PC-9 (cell line): Measurements from ENCODE around the gene UNC45B. TPM values are rescaled to one million over a fixed set of nuclear protein-coding genes. Genes with fewer than 3 reads are reported as not detected.

ENCODE experiments used
- BruUV-seq: library from RNA; stranded (reverse); fragments of 400-500 nt; replicated peaks from 2 replicates; lab custom pipeline; 2021; lab: Mats Ljungman, UMichigan
- CTCF ChIA-PET: fragments of 300-600 bp; sonication (Branson Sonifier 250); formaldehyde crosslinking; loops from one replicate; lab custom pipeline; 2022; ENCODE audit warnings: antibody characterized with exemption; lab: Charles Lee
- POLR2A ChIA-PET: fragments of 300-600 bp; sonication (Branson Sonifier 250); formaldehyde crosslinking; loops from one replicate; lab custom pipeline; 2022; ENCODE audit warnings: antibody characterized with exemption; ENCODE audit not compliant: unreplicated experiment; lab: Charles Lee
- DNase-seq, 2 experiments: peaks; one replicate each; pipeline versions ENCODE4 v3.0.0 to v3.0.0-alpha.2; 2015 to 2022; ENCODE audit warnings: mixed read lengths in 1 of 2
- H2AFZ ChIP-seq: fragments of 200-600 bp; sonication (generic); 2 replicates; pipeline ENCODE4 v1.8.1; 2017; ENCODE audit warnings: antibody characterized with exemption
- H3F3A ChIP-seq: fragments of 200-600 bp; sonication (generic); 2 replicates; pipeline ENCODE4 v1.8.1; 2017; ENCODE audit warnings: antibody characterized with exemption, mild to moderate bottlenecking, low read depth; ENCODE audit not compliant: insufficient read depth
- H3K27ac ChIP-seq: fragments of 200-600 bp; sonication (generic); 2 replicates; pipeline ENCODE4 v1.6.1; 2016; ENCODE audit warnings: mixed run types
- H3K27me3 ChIP-seq: fragments of 200-600 bp; sonication (generic); 2 replicates; pipeline ENCODE4 v1.6.1; 2016; ENCODE audit warnings: low read depth, mixed run types; ENCODE audit not compliant: insufficient read depth
- H3K36me3 ChIP-seq: fragments of 200-600 bp; sonication (generic); 2 replicates; pipeline ENCODE4 v1.6.1; 2016; ENCODE audit warnings: low read depth, mixed run types
- H3K4me1 ChIP-seq: fragments of 200-600 bp; sonication (generic); replicated peaks from 2 replicates; pipeline ENCODE4 v1.6.1; 2016; ENCODE audit warnings: mixed run types; ENCODE audit not compliant: insufficient read depth
- H3K4me2 ChIP-seq: fragments of 200-600 bp; sonication (generic); 2 replicates; pipeline ENCODE4 v1.6.1; 2017; ENCODE audit warnings: mixed run types
- H3K4me3 ChIP-seq: fragments of 200-600 bp; sonication (generic); 2 replicates; pipeline ENCODE4 v1.6.1; 2016; ENCODE audit warnings: mixed run types
- H3K79me2 ChIP-seq: fragments of 200-600 bp; sonication (generic); 2 replicates; pipeline ENCODE4 v1.6.1; 2017; ENCODE audit warnings: low read depth, mixed run types
- H3K9me2 ChIP-seq: fragments of 200-600 bp; sonication (generic); 2 replicates; pipeline ENCODE4 v1.8.1; 2017; ENCODE audit warnings: mild to moderate bottlenecking; ENCODE audit not compliant: insufficient read depth
- H3K9me3 ChIP-seq: fragments of 200-600 bp; sonication (generic); 2 replicates; pipeline ENCODE4 v1.8.1; 2016; ENCODE audit warnings: low read depth; ENCODE audit not compliant: insufficient read depth
- H4K20me1 ChIP-seq: fragments of 200-600 bp; sonication (generic); 2 replicates; pipeline ENCODE4 v1.8.1; 2017; ENCODE audit not compliant: insufficient read depth
- CTCF ChIP-seq: fragments of 200-600 bp; sonication (generic); conservative IDR thresholded peaks from 2 replicates; pipeline ENCODE4 v1.6.1; 2017; ENCODE audit warnings: mixed run types, antibody characterized with exemption, mild to moderate bottlenecking, moderate library complexity
- EZH2 ChIP-seq: fragments of 200-600 bp; sonication (generic); IDR thresholded peaks from 2 replicates; pipeline ENCODE4 v1.8.0; 2017; ENCODE audit warnings: antibody characterized with exemption, low read depth
- intact Hi-C: fragments of 100-400 bp; cut with micrococcal nuclease; formaldehyde crosslinking; loops from one replicate; pipeline ENCODE4 v1.10.0; 2022; ENCODE audit not compliant: unreplicated experiment
- total RNA-seq: library from RNA; stranded (reverse); gene quantifications from 2 replicates; pipeline ENCODE4 v1.2.3, GENCODE V29; 2021

The UNC45B gene
- total RNA-seq, 1 experiment from 2014 or later: not detected

GRCh38 chr17:35187481-35187880 lies 39.9 kb downstream of the UNC45B start:
- Histone ChIP-seq H3K27me3 (peaks cover 70% of the 10 kb centered on the region), H4K20me1 (no peaks in the 10 kb centered on the region), H3K36me3 (no peaks in the 10 kb centered on the region), H3K4me3 (no peak overlapping the region), H3F3A (no peaks in the 10 kb centered on the region), H3K4me2 (no peak overlapping the region), H3K4me1 (no peaks in the 10 kb centered on the region), H3K79me2 (no peaks in the 10 kb centered on the region), H2AFZ (no peak overlapping the region), H3K9me3 (no peaks in the 10 kb centered on the region), H3K9me2 (no peaks in the 10 kb centered on the region), H3K27ac (no peak overlapping the region)
- intact Hi-C loops: no loop called here
- CTCF ChIA-PET: no interaction called here
- no peak for DNase-seq
- no TSS peak for BruUV-seq
- POLR2A ChIA-PET: no interaction called here
- no peak for TF ChIP-seq EZH2
- TF ChIP-seq CTCF: no peak

GRCh38 chr17:35188111-35188510 lies 40.5 kb downstream of the UNC45B start:
- ChIA-PET CTCF (no interaction called here), POLR2A (no interaction called here)
- no peaks in the 10 kb centered on the region for H3K79me2 ChIP-seq
- H3K27me3 ChIP-seq: peaks cover 64% of the 10 kb centered on the region
- no peaks in the 10 kb centered on the region for H4K20me1 ChIP-seq
- H3K36me3 ChIP-seq: no peaks in the 10 kb centered on the region
- H3K4me3 ChIP-seq: no peak overlapping the region
- no peak overlapping the region for H3K4me2 ChIP-seq
- no peak overlapping the region for H3K27ac ChIP-seq
- no peaks in the 10 kb centered on the region for H3K9me2 ChIP-seq
- BruUV-seq: no TSS peak
- intact Hi-C loops: no loop called here
- H3F3A ChIP-seq: no peaks in the 10 kb centered on the region
- DNase-seq: no peak
- no peak for TF ChIP-seq EZH2
- TF ChIP-seq CTCF: no peak
- no peaks in the 10 kb centered on the region for H3K9me3 ChIP-seq
- no peak overlapping the region for H2AFZ ChIP-seq
- H3K4me1 ChIP-seq: no peaks in the 10 kb centered on the region

GRCh38 chr17:35189291-35189690 lies 41.7 kb downstream of the UNC45B start:
- intact Hi-C loops: no loop called here

More at GRCh38 chr17:35189291-35189690, 41.7 kb downstream of the UNC45B start:
- TF ChIP-seq CTCF (no peak), EZH2 (no peak)
- no TSS peak for BruUV-seq
- no peaks in the 10 kb centered on the region for H4K20me1 ChIP-seq
- ChIA-PET POLR2A (interaction anchor here (0.6 kb wide), 1 partner anchor 136 kb away, joined by 4 read pairs; no protein-coding TSS in a partner anchor), CTCF (no interaction called here)
- no peak overlapping the region for H3K27ac ChIP-seq
- no peaks in the 10 kb centered on the region for H3K36me3 ChIP-seq
- no peak for DNase-seq
- H3K27me3 ChIP-seq: peaks cover 52% of the 10 kb centered on the region
- no peak overlapping the region for H3K4me2 ChIP-seq
- H3K9me2 ChIP-seq: no peaks in the 10 kb centered on the region
- no peaks in the 10 kb centered on the region for H3K9me3 ChIP-seq
- H3K4me1 ChIP-seq: no peaks in the 10 kb centered on the region
- no peaks in the 10 kb centered on the region for H3K79me2 ChIP-seq
- no peak overlapping the region for H2AFZ ChIP-seq
- no peaks in the 10 kb centered on the region for H3F3A ChIP-seq
- no peak overlapping the region for H3K4me3 ChIP-seq
